ENCODE data around the gene PHACTR1. TPM values are rescaled to one million over a fixed set of nuclear protein-coding genes. Genes with fewer than 3 reads are reported as not detected.

The PHACTR1 gene
- total RNA-seq, 2 experiments from 2014 or later, result 0.11 TPM; not detected in 1

- no peak for ATAC-seq
- no peak overlapping the region for H3K27ac Mint-ChIP-seq
- H3K36me3 Mint-ChIP-seq (ENCODE audit: low read depth), result peaks cover 64% of the 10 kb centered on the region
- intact Hi-C loops (cut with micrococcal nuclease), result no loop called here
- no peak overlapping the region for H3K4me3 Mint-ChIP-seq
- no peak for TF ChIP-seq CTCF (IDR thresholded peaks at IDR 0.05)
- no peaks in the 10 kb centered on the region for H3K4me1 Mint-ChIP-seq (ENCODE audit: low read depth)
- ChIA-PET CTCF (interaction anchor here (1.1 kb wide), 1 partner anchor 12 kb away, joined by 3 read pairs; no protein-coding TSS in a partner anchor), POLR2A (no interaction called here)
- H3K27me3 Mint-ChIP-seq, result no peaks in the 10 kb centered on the region
- DNase-seq, result no peak
- H3K9me3 Mint-ChIP-seq, result peaks cover 28% of the 10 kb centered on the region
Measured at GRCh38 chr6:13290335-13290734, 573.8 kb downstream of the PHACTR1 start.

- Mint-ChIP-seq H3K27me3 (no peaks in the 10 kb centered on the region), H3K27ac (no peak overlapping the region), H3K9me3 (peaks cover 11% of the 10 kb centered on the region), H3K4me1 (ENCODE audit: low read depth) (no peaks in the 10 kb centered on the region), H3K4me3 (no peak overlapping the region), H3K36me3 (ENCODE audit: low read depth) (peaks cover 57% of the 10 kb centered on the region)
- POLR2A ChIA-PET, result no interaction called here
- CTCF ChIA-PET, result no interaction called here
- no peak for TF ChIP-seq CTCF (IDR thresholded peaks at IDR 0.05)
- DNase-seq (no peak), ATAC-seq (no peak)
- intact Hi-C loops (cut with micrococcal nuclease), result no loop called here
Measured at GRCh38 chr6:13292774-13293173, 576.2 kb downstream of the PHACTR1 start.

GRCh38 chr6:13294499-13295069 is 578.0 kb downstream of the PHACTR1 start:
- no peak for ATAC-seq
- Mint-ChIP-seq H3K27ac (no peak overlapping the region), H3K4me3 (no peak overlapping the region), H3K36me3 (ENCODE audit: low read depth) (peaks cover 46% of the 10 kb centered on the region), H3K4me1 (ENCODE audit: low read depth) (no peaks in the 10 kb centered on the region), H3K9me3 (no peaks in the 10 kb centered on the region), H3K27me3 (no peaks in the 10 kb centered on the region)
- TF ChIP-seq CTCF (IDR thresholded peaks at IDR 0.05), result no peak
- CTCF ChIA-PET, result no interaction called here
- DNase-seq, result no peak
- POLR2A ChIA-PET, result no interaction called here
- intact Hi-C loops (cut with micrococcal nuclease), result no loop called here

- CTCF ChIA-PET, result no interaction called here
- TF ChIP-seq CTCF (IDR thresholded peaks at IDR 0.05), result no peak
- Mint-ChIP-seq H3K27me3 (no peaks in the 10 kb centered on the region), H3K9me3 (no peaks in the 10 kb centered on the region), H3K36me3 (ENCODE audit: low read depth) (peaks cover 42% of the 10 kb centered on the region), H3K27ac (no peak overlapping the region), H3K4me1 (ENCODE audit: low read depth) (no peaks in the 10 kb centered on the region), H3K4me3 (no peak overlapping the region)
- intact Hi-C loops (cut with micrococcal nuclease), result no loop called here
- DNase-seq, result no peak
- POLR2A ChIA-PET, result no interaction called here
- ATAC-seq, result no peak
Measured at GRCh38 chr6:13295576-13295975, 579.0 kb downstream of the PHACTR1 start.

GRCh38 chr6:13296536-13296997 is 580.0 kb downstream of the PHACTR1 start:
- ChIA-PET POLR2A (interaction anchor here (0.6 to 1.6 kb wide), 2 partner anchors 27 to 32 kb away, joined by 4 to 5 read pairs; partner anchors contain the start of gene TBC1D7), CTCF (no interaction called here)
- Mint-ChIP-seq H3K4me3 (no peak overlapping the region), H3K27ac (no peak overlapping the region), H3K27me3 (no peaks in the 10 kb centered on the region), H3K4me1 (ENCODE audit: low read depth) (no peaks in the 10 kb centered on the region), H3K36me3 (ENCODE audit: low read depth) (peaks cover 44% of the 10 kb centered on the region), H3K9me3 (no peaks in the 10 kb centered on the region)
- intact Hi-C loops (cut with micrococcal nuclease), result no loop called here
- DNase-seq, result no peak
- no peak for TF ChIP-seq CTCF (IDR thresholded peaks at IDR 0.05)
- ATAC-seq, result no peak
